Measurements from ENCODE around the gene SPTAN1.

DNA sequence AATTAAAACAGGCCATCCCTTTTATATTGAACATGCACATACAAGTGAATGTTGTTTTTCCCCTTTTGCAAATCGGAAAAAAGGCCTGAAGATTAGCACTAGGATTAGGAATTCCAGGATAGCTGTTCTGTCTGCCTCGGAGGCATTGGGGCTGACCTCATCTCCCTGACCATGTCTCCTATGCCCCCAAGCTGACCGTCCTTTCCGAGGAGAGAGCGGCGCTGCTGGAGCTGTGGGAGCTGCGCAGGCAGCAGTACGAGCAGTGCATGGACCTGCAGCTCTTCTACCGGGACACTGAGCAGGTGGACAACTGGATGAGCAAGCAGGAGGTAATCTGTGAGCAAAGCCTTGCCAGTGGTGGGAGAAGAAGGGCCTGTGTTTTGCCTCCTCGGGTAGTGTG, 28.3 kb downstream of the SPTAN1 start:
- TF ChIP-seq EZH2phosphoT487 (IDR thresholded peaks at IDR 0.05; ENCODE audit: unreplicated experiment) (peak; percentile 44), POLR2AphosphoS5 (IDR thresholded peaks at IDR 0.05; ENCODE audit: low read depth) (no peak), STAT1 (IDR thresholded peaks at IDR 0.05; ENCODE audit: unreplicated experiment) (no peak), EZH2 (IDR thresholded peaks at IDR 0.05; ENCODE audit: low read depth, unreplicated experiment) (no peak), ETS1 (IDR thresholded peaks at IDR 0.05) (no peak), CREB1 (CRISPR knock-in tag; IDR thresholded peaks at IDR 0.05; ENCODE audit: low read depth) (no peak), JUNB (IDR thresholded peaks at IDR 0.05; ENCODE audit: unreplicated experiment) (no peak), NANOG (IDR thresholded peaks at IDR 0.05; ENCODE audit: borderline replicate concordance) (no peak)
- TF ChIP-seq, protein P1, sequence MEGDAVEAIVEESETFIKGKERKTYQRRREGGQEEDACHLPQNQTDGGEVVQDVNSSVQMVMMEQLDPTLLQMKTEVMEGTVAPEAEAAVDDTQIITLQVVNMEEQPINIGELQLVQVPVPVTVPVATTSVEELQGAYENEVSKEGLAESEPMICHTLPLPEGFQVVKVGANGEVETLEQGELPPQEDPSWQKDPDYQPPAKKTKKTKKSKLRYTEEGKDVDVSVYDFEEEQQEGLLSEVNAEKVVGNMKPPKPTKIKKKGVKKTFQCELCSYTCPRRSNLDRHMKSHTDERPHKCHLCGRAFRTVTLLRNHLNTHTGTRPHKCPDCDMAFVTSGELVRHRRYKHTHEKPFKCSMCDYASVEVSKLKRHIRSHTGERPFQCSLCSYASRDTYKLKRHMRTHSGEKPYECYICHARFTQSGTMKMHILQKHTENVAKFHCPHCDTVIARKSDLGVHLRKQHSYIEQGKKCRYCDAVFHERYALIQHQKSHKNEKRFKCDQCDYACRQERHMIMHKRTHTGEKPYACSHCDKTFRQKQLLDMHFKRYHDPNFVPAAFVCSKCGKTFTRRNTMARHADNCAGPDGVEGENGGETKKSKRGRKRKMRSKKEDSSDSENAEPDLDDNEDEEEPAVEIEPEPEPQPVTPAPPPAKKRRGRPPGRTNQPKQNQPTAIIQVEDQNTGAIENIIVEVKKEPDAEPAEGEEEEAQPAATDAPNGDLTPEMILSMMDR (conservative IDR thresholded peaks at IDR 0.05; ENCODE audit: low read depth in 2 of 2), result no peak
- TF ChIP-seq, protein P2, sequence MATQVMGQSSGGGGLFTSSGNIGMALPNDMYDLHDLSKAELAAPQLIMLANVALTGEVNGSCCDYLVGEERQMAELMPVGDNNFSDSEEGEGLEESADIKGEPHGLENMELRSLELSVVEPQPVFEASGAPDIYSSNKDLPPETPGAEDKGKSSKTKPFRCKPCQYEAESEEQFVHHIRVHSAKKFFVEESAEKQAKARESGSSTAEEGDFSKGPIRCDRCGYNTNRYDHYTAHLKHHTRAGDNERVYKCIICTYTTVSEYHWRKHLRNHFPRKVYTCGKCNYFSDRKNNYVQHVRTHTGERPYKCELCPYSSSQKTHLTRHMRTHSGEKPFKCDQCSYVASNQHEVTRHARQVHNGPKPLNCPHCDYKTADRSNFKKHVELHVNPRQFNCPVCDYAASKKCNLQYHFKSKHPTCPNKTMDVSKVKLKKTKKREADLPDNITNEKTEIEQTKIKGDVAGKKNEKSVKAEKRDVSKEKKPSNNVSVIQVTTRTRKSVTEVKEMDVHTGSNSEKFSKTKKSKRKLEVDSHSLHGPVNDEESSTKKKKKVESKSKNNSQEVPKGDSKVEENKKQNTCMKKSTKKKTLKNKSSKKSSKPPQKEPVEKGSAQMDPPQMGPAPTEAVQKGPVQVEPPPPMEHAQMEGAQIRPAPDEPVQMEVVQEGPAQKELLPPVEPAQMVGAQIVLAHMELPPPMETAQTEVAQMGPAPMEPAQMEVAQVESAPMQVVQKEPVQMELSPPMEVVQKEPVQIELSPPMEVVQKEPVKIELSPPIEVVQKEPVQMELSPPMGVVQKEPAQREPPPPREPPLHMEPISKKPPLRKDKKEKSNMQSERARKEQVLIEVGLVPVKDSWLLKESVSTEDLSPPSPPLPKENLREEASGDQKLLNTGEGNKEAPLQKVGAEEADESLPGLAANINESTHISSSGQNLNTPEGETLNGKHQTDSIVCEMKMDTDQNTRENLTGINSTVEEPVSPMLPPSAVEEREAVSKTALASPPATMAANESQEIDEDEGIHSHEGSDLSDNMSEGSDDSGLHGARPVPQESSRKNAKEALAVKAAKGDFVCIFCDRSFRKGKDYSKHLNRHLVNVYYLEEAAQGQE (IDR thresholded peaks at IDR 0.05; ENCODE audit: unreplicated experiment), result no peak
